GM21367 (cell line): Measurements from ENCODE around the gene PAN2.
A peak's percentile ranks its signal among the peaks of the same experiment; 100 is the strongest.
"Not testable (repeated sequence)": the region's sequence is repeated elsewhere in the genome, so short reads cannot be mapped to it uniquely, and the experiment has no call there.

Source experiments
- ATAC-seq: cut with Tn5 transposase; IDR thresholded peaks from one replicate; pipeline ENCODE4 v1.9.1; 2021; ENCODE audit not compliant: unreplicated experiment

The PAN2 gene

GRCh38 chr12:56308714-56309113 is 25.1 kb downstream of the PAN2 start:
- ATAC-seq: no peak

GRCh38 chr12:56307221-56307965 is 26.4 kb downstream of the PAN2 start:
- no peak for ATAC-seq

- no peak for ATAC-seq
These were observed 28.8 kb downstream of the PAN2 start for GRCh38 chr12:56304872-56305590.

GRCh38 chr12:56304276-56304675 is 29.5 kb downstream of the PAN2 start:
- ATAC-seq: no peak

- ATAC-seq: no peak
These were observed 32.9 kb downstream of the PAN2 start for GRCh38 chr12:56300644-56301464.

GRCh38 chr12:56299853-56300643 is 33.8 kb downstream of the PAN2 start, which contains the start of gene CS:
CS (minus strand) TSS chr12:56300330; CDS start chr12:56300201, 129 bp downstream.
- peak; percentile 91 for ATAC-seq

- no peak for ATAC-seq
These were observed 34.4 kb downstream of the PAN2 start for GRCh38 chr12:56299308-56299852.

- ATAC-seq: no peak
These were observed 35.0 kb downstream of the PAN2 start for GRCh38 chr12:56298828-56299227.

GRCh38 chr12:56297400-56297799 is 36.4 kb downstream of the PAN2 start:
- no peak for ATAC-seq

GRCh38 chr12:56296295-56296694 is 37.5 kb downstream of the PAN2 start:
- ATAC-seq: no peak

- no peak for ATAC-seq
These were observed 40.0 kb downstream of the PAN2 start for GRCh38 chr12:56293795-56294194.

GRCh38 chr12:56288705-56289387 is 45.0 kb downstream of the PAN2 start:
- ATAC-seq: no peak

GRCh38 chr12:56286044-56286830 is 47.6 kb downstream of the PAN2 start:
- no peak for ATAC-seq

- ATAC-seq: not testable (repeated sequence)
These were observed 49.5 kb downstream of the PAN2 start for GRCh38 chr12:56284263-56284662.

GRCh38 chr12:56282579-56282978 is 51.2 kb downstream of the PAN2 start:
- ATAC-seq: no peak

- no peak for ATAC-seq
These were observed 51.8 kb downstream of the PAN2 start for GRCh38 chr12:56282030-56282429.

- no peak for ATAC-seq
These were observed 53.0 kb downstream of the PAN2 start for GRCh38 chr12:56280849-56281248.

GRCh38 chr12:56278905-56279304 is 54.9 kb downstream of the PAN2 start:
- ATAC-seq: no peak

- no peak for ATAC-seq
These were observed 59.5 kb downstream of the PAN2 start for GRCh38 chr12:56274299-56274698.
